Right lobe of liver (tissue), 6 donors: ENCODE results near the gene CASP3. TPM values are rescaled to one million over a fixed set of nuclear protein-coding genes. Genes with fewer than 3 reads are reported as not detected.
A peak's percentile ranks its signal among the peaks of the same experiment; 100 is the strongest.

ENCODE experiments used
- ATAC-seq, 4 donors: fragments of 200-7000 bp; cut with Tn5 transposase; one replicate each; pipeline ENCODE4 v1.9.1; 2020; ENCODE audit warnings: mild to moderate bottlenecking in 4 of 4, moderate library complexity in 4 of 4
- DNase-seq, 3 donors: peaks; one replicate each; pipeline ENCODE4 v3.0.0-alpha.2; 2020
- H3K27ac ChIP-seq, 3 donors: fragments of 200-600 bp; one replicate each; pipeline ENCODE4 v1.8.0; 2022
- H3K27me3 ChIP-seq, 2 donors: fragments of 200-600 bp; one replicate each; pipeline ENCODE4 v1.8.0; 2022
- H3K36me3 ChIP-seq, 4 donors: fragments of 200-600 bp; sonication (generic) in 1 of 4; one replicate each; pipeline versions ENCODE4 v1.5.1 to v1.8.0; 2017 to 2022; ENCODE audit warnings: control low read depth in 1 of 4
- H3K4me1 ChIP-seq, 4 donors: fragments of 200-600 bp; sonication (generic) in 1 of 4; one replicate each; pipeline versions ENCODE4 v1.5.1 to v1.8.0; 2017 to 2022; ENCODE audit warnings: control low read depth in 1 of 4
- H3K4me3 ChIP-seq, 3 donors: fragments of 200-600 bp; one replicate each; pipeline ENCODE4 v1.8.0; 2022
- H3K9me3 ChIP-seq, 4 donors: fragments of 200-600 bp; sonication (generic) in 1 of 4; one replicate each; pipeline versions ENCODE4 v1.5.1 to v1.8.0; 2017 to 2022; ENCODE audit warnings: control low read depth in 1 of 4
- CTCF ChIP-seq, 4 donors: fragments of 200-600 bp in 3 of 4; fragments of 450-650 bp in 1 of 4; IDR thresholded peaks; one replicate each; pipeline versions ENCODE4 v1.5.1 to v1.8.0; 2016 to 2022; ENCODE audit warnings: antibody characterized with exemption in 4 of 4, mild to moderate bottlenecking in 2 of 4
- POLR2A ChIP-seq: fragments of 450-650 bp; IDR thresholded peaks from one replicate; pipeline ENCODE4 v1.6.1; 2017; ENCODE audit warnings: antibody characterized with exemption, mild to moderate bottlenecking
- WGBS: methylation state at CpG from one replicate; pipeline ENCODE4 v1.1.6; 2018; ENCODE audit warnings: low coverage, low lambda C conversion rate; ENCODE audit not compliant: insufficient coverage; ENCODE audit errors: missing lambda C conversion rate; 5-methylcytosine and 5-hydroxymethylcytosine counted together
- intact Hi-C, 2 donors: fragments of 100-400 bp; cut with DNase I; formaldehyde crosslinking; loops; one replicate each; pipeline versions ENCODE4 v1.11.2 to v1.14.1; 2022
- total RNA-seq, 6 experiments: library from RNA; depleted of rRNA in 2 of 6; stranded (reverse); fragments of >200 nt in 2 of 6; fragmentation: NEBNext Ultra II Directional in 3 of 6; extraction: Animal tissue kit (Norgen Biotek cat#: 25700) in 3 of 6; gene quantifications; one replicate each; pipeline versions ENCODE4 v1.1.0 to v1.2.4, GENCODE V29; 2016 to 2023
- donor health status: DM: no; HTN: yes; CAD: no.
- donor health status: DM: no; HTN: no; CAD: no.
- donor health status: DM: no; HTN: no; CAD: no.
- donor health status: DM: no; HTN: yes; CAD: no.
- donor health status: DM: no; HTN: yes; CAD: no.

The CASP3 gene
- total RNA-seq, 6 experiments from 2014 or later = 9.6 to 19.6 (median 13.2) TPM

DNA sequence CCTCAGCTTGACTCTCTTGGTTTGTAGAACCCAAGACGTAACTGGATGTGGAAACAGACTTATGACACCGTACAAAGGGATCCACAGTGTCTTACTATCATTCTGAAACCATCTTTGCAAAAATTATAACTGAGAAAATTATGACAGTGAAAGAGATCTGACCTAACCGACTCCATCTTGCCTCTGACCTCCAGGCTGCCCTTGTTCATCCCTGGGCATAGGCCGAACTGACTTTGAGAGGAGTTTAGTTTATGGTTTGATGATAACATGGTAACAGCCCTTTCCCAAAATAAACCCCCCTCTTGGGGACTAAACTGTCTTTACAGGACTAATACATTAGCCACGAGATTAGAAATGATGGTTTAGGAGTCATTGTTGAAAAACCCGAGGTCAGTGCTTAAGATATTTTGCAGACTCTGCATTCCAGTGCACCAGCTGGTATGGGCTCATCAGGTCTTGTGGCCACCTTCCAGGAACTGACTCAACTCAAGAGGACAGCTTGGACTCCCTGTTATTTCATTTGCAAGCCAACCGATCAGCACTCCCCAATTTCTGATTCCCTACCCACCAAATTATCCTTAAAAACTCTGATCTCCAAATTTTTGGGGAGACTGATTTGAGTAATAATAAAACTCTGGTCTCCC lies 49.6 kb downstream of the CASP3 start:
- no peak for TF ChIP-seq POLR2A
- no peak for TF ChIP-seq CTCF (IDR thresholded peaks at IDR 0.05)
- H3K9me3 ChIP-seq = no peaks in the 10 kb centered on the region
- no peaks in the 10 kb centered on the region for H3K27me3 ChIP-seq
- WGBS = 67% methylated on average over 6 of the region's 7 CpGs
- no peak overlapping the region for H3K27ac ChIP-seq
- ATAC-seq (no peak), DNase-seq (no peak)
- H3K36me3 ChIP-seq = no peaks in the 10 kb centered on the region
- intact Hi-C loops = no loop called here
- no peaks in the 10 kb centered on the region for H3K4me1 ChIP-seq
- no peak overlapping the region for H3K4me3 ChIP-seq

DNA sequence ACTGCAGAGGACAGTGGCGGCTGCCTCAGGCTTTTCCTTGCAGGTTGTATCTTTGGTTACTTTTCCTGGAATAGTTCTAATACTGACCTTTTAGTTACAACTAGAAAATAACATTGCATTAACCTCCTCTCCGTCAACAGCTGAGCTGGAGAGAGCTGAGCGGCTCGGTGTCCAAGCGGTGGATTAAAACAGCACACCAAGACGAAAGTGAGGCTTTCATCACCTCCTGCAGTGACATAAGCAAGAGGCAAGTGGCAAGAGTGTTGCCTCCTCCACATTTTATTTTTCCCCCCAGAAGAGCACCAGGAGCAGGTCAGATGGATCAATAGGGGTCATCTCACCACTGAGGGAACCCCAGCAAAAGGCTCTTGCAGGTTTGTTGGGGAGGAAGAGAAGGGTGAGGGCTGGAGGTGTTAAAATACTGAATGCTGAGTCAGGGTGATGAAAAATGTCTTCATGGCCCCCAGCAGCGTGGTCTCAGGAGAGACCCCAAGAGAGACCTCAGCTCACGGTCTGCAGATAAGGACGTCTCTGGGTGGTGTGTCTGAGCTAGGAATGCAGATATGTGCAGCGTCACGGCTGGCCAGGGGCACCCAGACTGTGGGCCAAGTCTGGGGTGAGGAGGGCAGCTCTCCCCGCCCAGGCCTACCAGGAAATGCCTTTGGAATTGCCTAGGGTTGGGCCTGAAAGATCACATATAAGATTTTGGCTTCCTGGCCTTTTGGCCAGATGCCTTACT lies 50.3 kb downstream of the CASP3 start:
- Histone ChIP-seq H3K9me3 (no peaks in the 10 kb centered on the region), H3K27me3 (no peaks in the 10 kb centered on the region), H3K4me1 (no peaks in the 10 kb centered on the region), H3K36me3 (no peaks in the 10 kb centered on the region), H3K27ac (no peak overlapping the region), H3K4me3 (no peak overlapping the region)
- intact Hi-C loops = no loop called here
- WGBS = 82% methylated on average over 7 of the region's 12 CpGs
- ATAC-seq = peak in 1 of 4 donors; percentile 22
- no peak for DNase-seq
- no peak for TF ChIP-seq CTCF (IDR thresholded peaks at IDR 0.05)
- no peak for TF ChIP-seq POLR2A

- Histone ChIP-seq H3K4me3 (no peak overlapping the region), H3K9me3 (no peaks in the 10 kb centered on the region), H3K27ac (no peak overlapping the region), H3K27me3 (no peaks in the 10 kb centered on the region), H3K4me1 (no peaks in the 10 kb centered on the region), H3K36me3 (no peaks in the 10 kb centered on the region)
- intact Hi-C loops = no loop called here
- 59% methylated on average over 5 of the region's 5 CpGs for WGBS
- ATAC-seq = peak in 1 of 4 donors; percentile 54
- TF ChIP-seq POLR2A (no peak), CTCF (IDR thresholded peaks at IDR 0.05) (no peak)
- DNase-seq = no peak
Measured at GRCh38 chr4:184596617-184597185, 52.5 kb downstream of the CASP3 start.

DNA sequence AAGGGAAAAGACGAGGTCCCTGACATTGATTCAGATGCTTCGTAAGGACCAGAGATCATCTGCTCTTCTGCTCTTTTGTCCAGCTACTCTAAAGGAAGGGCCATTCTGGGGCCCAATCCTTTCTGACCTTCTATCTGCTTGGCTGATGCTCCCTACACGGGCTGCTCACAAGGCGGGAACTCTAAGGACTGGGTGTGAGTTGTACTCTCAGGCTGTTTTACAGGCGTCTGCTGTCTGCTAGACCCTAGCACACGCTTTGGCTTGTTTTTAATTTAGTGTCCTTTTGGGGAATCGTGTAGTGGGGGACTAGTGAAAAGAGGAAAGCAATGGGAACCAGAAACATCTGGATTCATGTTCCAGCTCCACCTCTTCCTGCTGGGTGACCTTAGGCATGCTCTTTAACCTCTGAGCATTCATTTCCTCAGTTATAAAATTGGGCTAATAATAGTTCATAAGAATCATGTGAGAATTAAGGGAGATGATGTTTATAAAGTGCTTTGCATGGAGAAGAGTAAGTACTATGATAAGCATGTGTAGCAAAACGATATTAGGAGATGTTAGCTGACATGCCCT lies 53.1 kb downstream of the CASP3 start:
- H3K27me3 ChIP-seq = no peaks in the 10 kb centered on the region
- ATAC-seq (no peak), DNase-seq (no peak)
- TF ChIP-seq CTCF (IDR thresholded peaks at IDR 0.05) (no peak), POLR2A (no peak)
- no peaks in the 10 kb centered on the region for H3K36me3 ChIP-seq
- no peaks in the 10 kb centered on the region for H3K4me1 ChIP-seq
- WGBS = 79% methylated on average over 7 of the region's 8 CpGs
- no peak overlapping the region for H3K27ac ChIP-seq
- no peaks in the 10 kb centered on the region for H3K9me3 ChIP-seq
- H3K4me3 ChIP-seq = no peak overlapping the region
- intact Hi-C loops = no loop called here
